NCI-H2171 treated with DMSO at 0.1 percent for 48 hours (cell line): ENCODE data around the gene PGBD4.

Source experiments
- DNase-seq: peaks from one replicate; lab custom pipeline; 2025; lab: John Stamatoyannopoulos, UW

PGBD4 gene

GRCh38 chr15:34101366-34102174, at the start of gene PGBD4, which contains the start of gene EMC7:
TSS of gene PGBD4 (plus strand) at chr15:34102083. CDS start at chr15:34102532, 449 bp downstream.
TSS of gene EMC7 (minus strand) at chr15:34101862. CDS start at chr15:34101839, 23 bp downstream.
- DNase-seq, result peak; percentile 99

DNA sequence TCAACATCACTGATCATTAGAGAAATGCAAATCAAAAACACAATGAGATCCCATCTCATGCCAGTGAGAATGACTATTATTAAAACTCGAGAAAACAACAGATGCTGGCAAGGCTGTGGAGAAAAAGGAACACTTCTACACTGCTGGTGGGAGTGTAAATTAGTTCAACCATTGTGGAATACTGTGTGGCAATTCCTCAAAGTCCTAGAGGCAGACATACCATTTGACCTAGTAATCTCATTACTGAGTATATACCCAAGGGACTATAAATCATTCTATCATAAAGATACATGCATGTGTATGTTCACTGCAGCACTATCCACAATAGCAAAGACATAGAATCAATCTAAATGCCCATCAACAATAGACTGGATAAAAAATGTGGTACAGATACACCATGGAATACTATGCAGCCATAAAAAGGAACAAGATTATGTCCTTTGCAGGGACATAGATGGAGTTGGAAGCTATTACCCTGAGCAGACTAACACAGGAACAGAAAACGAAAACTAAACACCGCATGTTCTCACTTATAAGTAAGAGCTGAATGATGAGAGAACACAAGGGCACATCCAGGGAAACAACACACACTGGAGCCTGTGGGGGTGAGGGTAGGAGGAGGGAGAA, 47.7 kb upstream of the PGBD4 start:
- DNase-seq, result no peak

DNA sequence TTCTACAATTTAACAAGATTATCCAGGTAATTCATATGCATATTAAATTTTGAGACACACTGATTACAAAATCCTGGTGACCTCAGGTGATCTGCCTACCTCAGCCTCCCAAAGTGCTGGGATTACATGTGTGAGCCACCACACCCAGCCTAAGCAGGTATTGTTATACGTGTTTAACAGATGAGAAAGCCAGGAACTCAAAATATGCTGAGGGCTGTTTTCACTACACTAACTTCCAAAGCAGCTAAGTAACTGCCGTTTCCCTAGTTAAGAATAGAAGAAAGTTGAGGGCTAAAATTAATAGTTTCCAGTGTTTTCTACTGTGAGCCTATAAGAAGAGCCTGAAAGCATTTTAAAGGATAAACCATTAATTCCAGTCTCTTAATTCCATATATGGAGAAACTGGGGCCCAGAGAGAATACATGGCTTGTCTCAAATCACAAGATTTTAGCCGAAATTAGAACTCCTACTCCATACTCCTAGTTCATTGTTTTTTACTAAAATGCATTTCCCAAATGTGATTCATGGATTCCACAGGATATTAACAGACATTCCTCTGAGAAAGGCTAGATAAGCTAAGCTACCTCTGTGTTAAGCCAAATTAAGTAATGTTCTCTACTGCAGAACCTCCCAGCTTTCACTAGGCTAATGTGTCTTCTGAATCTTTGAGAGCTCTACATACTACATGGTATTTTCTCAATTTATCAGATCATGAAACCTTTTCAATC, 45.9 kb upstream of the PGBD4 start:
- no peak for DNase-seq

GRCh38 chr15:34056911-34057310, 45.0 kb upstream of the PGBD4 start:
- DNase-seq, result no peak

DNA sequence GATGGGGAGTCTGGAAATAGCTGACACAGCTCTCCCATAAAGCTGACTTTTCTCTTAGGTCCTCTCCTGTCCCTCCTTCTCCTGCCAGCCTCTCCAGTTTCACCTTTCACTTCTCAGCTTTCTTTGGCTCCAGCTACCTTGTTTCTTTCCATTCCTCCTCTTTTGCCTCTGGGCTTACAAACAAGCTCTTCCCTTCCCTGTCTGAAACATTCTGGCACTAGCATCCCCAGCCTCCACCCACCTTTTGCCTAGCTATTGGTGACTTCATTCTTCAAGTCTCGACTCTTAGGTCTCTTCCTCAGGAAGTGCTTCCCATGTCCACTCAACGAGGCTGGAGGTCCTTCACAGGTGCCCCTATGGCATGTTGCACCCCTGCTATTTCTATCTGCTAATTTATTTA, 42.4 kb upstream of the PGBD4 start:
- no peak for DNase-seq

DNA sequence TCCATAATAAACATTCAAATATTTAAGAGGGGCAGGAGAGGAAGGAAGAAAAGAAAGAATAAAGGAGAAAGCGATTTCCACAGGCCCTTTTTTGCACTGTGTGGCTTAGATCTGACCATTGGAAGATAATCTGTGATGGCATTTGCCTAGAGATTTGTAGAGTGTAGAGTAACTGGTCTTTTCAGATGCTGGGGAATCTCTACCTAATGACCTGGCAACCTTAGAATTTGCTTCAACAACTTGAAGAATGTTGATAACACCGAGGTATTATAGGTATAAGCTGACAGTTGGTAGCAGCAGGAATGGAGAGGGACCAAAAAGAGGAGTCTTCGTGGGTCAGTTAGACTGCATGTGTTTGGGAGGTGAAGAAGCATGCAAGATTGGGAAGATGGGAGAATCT, 41.9 kb upstream of the PGBD4 start:
- DNase-seq, result no peak

DNA sequence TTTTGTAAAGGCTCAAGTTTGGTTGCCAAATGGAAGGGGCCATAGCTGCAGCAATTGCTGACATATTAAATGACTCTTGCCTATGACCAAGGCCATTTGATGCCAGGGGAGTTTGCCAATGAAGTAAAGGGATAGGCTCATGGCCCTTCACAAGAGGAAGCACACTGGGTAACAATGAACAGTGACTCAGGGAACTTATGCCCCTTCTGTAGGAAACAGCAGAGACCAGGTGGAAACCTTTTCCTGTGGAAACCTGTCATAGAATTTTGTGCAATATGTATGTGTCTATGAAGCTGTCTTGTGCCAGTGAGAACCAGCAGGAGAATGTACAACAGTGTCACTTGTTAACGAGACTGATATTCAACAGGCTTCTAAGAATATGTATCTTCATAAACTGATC, 37.4 kb upstream of the PGBD4 start:
- DNase-seq, result no peak

GRCh38 chr15:34065261-34065660, 36.6 kb upstream of the PGBD4 start:
- DNase-seq, result no peak

- DNase-seq, result no peak
Measured at GRCh38 chr15:34065941-34066340, 35.9 kb upstream of the PGBD4 start.

- DNase-seq, result no peak
Measured at GRCh38 chr15:34070003-34070402, 31.9 kb upstream of the PGBD4 start.

GRCh38 chr15:34076785-34077184, 25.1 kb upstream of the PGBD4 start:
- no peak for DNase-seq

DNA sequence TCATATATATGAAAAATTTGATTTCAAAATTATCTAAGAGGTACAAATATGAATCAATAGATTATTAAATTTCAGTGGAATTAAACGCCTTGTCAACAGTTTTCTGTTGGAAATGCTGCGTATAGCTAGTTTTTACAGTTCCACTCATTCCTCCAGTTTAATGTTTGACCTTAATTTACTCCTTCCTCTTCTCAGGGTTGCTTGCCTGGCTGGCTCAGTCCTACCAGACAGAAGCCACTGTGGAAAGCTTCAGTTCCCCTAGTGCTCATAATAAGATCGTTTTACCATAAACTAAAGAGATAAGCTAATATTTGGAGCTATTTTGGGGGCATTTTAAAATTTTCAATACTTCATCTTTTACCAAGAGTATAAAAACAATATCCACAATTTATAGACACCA, 23.0 kb upstream of the PGBD4 start:
- DNase-seq, result no peak

GRCh38 chr15:34079904-34080303, 22.0 kb upstream of the PGBD4 start:
- DNase-seq, result no peak

DNA sequence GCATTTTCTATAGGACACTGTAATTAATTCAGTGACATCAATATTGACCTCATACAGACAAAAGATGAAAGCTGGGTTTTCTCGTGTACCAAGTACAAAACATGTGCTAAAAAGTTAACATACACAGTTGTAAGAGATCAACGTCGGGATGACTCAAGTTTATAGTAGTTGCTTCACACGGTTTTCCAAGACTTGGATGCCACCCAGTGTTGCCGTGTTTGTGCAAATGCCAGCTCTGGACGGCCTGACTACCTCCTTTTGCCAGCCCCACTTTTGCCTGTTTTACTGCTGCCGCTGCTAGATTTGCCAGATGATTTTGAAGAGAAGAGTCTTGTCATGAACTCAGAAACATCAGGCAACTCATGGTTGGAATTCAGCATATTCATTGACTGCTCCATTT, 17.8 kb upstream of the PGBD4 start:
- DNase-seq, result no peak

DNA sequence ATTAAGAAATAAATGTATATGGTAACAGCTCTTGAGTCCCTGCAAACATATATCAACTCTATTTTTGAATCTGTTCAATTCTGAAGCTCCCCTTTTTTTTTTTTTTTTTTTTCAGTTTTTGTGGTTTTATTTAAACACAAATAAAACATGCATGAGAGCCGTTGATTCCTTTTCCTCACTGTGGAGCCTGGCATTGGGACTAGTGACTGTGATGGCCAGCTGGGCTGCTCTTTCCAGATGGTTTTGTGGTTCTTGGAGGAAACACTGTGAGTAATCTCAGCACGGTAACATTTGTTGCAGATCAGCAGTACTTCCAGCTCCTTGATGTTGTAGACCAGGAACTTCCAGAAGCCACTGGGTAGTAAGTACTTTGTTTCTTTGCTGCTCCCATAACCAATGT, 16.1 kb upstream of the PGBD4 start:
- DNase-seq, result no peak

DNA sequence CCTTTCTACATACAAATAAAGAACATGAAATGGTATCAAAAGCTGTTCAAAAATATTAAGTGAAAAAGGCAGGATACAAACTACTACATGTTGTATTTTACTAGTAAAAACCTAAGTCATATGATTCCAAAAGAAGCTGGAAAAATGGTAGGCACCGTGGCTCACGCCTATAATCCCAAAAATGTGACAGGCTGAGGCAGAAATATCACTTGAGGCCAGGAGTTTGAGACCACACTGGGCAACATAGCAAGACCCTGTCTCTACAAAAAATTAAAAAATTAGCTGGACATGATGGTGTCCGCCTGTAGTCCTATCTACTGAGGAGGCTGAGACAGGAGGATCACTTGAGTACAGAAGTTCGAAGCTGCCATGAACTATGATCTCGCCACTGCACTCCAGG, 2.0 kb upstream of the PGBD4 start:
- DNase-seq, result no peak

DNA sequence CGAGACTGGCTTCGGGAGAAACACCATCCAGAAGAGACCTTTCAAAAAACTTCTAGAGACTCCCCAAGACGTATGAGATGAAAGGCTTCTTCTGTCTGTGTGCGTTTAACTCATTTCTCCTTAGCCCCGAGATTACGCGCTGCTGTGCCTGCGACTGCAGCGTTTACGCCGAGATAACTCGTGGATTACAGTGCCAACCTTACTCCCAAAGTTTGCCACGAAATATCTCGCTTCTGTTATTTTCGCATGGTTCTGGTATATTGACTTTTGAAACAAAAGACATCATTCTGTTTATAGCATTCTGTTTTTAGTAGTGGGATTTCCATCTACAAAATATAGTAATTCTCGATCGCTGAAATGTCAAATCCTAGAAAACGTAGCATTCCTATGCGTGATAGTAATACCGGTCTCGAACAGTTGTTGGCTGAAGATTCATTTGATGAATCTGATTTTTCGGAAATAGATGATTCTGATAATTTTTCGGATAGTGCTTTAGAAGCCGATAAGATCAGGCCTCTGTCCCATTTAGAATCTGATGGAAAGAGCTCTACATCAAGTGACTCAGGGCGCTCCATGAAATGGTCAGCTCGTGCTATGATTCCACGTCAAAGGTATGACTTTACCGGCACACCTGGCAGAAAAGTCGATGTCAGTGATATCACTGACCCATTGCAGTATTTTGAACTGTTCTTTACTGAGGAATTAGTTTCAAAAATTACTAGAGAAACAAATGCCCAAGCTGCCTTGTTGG, 467 bp downstream of the PGBD4 start:
- DNase-seq, result no peak

DNA sequence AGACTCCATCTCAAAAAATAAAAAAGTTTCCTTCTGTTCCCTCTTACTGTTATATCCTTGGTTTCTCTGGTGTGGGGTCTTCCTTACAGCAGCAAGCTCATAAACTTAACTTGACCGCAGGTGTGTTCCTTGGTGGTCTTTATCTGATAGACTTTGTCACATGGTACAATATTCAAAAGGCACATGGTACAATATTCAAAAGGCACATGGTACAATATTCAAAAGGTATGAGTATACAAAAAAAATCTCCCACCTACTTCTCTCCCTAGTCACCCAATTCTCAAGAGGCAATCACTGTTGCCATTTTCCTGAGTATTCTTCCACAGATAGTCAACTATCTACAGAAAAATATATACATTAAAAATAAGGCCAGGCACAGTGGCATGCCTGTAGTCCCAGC, 4.5 kb downstream of the PGBD4 start:
- no peak for DNase-seq

- DNase-seq, result no peak
Measured at GRCh38 chr15:34107315-34107714, 5.4 kb downstream of the PGBD4 start.

DNA sequence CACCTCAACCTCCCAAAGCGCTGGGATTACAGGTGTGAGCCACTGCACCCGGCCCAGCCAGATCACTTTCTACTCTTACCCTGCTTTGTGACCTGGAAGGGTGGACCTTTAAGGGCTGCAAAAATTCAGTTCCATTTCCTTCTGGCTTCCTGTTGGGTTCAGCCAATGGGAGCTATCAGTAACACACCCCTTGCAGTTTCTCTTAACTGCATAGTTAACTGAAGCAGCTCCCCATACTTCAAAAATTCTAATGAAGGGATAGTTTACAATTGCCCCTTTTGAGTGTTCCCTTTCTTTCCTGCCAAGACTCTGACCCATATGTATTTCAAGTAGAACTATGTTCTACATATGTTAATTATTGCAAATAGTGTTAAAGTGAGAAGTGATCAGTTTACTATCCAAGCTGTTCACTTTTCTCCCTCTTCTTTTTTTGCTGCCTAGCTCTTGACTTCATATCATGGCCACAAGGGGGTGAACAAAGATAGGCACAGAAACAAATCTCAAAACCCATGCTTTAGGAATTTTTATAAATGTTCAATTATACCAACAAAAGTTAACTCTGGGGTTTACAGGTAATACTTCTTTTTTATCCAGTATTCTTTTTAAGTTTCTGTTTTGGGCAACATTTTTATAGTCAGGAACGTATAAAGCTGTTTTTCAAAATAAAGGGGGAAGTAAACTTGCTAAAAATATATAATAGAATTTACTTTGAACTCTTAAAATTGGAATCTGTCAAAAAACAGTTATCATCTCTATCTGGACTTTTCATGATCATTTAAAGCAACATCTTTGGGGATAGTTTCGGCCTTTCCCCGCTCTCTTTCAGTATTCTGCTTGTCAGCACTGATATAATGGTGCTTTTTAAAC, 8.1 kb downstream of the PGBD4 start:
- DNase-seq, result peak; percentile 67

DNA sequence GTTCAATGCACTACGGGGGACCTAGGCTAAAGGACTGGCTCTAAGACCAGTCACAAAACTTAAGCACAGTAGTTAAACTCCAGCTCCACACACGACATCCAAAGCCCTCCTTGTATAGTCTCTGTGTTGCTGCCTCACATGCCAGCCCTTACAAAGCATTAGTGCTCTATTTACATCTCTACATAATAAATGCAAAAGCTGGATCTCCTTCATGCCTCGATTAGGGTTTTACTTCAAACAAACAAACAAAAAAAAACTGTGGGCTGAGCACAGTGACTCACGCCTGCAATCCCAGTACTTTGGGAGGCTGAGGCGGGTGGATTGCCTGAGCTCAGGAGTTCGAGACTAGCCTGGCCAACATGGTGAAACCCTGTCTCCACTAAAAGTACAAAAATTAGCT, 9.6 kb downstream of the PGBD4 start:
- DNase-seq, result no peak
